Measurements from ENCODE around the gene IZUMO4.

DNA sequence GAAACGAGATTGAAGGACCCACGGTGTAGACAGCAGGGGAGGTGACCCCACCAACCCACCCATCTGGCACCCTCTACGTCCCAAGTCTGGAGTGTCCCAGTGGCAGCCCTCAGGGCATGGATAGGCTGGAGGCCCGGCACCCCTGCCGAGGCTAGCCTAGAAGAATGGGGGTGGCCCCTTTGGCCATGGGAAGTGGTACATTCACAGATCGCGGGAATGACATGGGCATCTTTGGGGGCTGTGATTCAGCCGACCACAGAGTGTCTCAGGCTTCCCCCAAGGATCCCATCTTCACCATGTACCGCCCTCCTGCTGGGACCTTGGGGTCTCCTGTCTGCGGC lies 34.4 kb upstream of the IZUMO4 start:
- TF ChIP-seq, protein P1, sequence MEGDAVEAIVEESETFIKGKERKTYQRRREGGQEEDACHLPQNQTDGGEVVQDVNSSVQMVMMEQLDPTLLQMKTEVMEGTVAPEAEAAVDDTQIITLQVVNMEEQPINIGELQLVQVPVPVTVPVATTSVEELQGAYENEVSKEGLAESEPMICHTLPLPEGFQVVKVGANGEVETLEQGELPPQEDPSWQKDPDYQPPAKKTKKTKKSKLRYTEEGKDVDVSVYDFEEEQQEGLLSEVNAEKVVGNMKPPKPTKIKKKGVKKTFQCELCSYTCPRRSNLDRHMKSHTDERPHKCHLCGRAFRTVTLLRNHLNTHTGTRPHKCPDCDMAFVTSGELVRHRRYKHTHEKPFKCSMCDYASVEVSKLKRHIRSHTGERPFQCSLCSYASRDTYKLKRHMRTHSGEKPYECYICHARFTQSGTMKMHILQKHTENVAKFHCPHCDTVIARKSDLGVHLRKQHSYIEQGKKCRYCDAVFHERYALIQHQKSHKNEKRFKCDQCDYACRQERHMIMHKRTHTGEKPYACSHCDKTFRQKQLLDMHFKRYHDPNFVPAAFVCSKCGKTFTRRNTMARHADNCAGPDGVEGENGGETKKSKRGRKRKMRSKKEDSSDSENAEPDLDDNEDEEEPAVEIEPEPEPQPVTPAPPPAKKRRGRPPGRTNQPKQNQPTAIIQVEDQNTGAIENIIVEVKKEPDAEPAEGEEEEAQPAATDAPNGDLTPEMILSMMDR (IDR thresholded peaks at IDR 0.05): no peak
- no peak for TF ChIP-seq POLR2A (IDR thresholded peaks at IDR 0.05)

All from esophagus squamous epithelium (tissue), 4 donors.